HT1080 (cell line): ENCODE measurements around the gene SPRR2B. TPM values are rescaled to one million over a fixed set of nuclear protein-coding genes. Genes with fewer than 3 reads are reported as not detected.
A peak's percentile ranks its signal among the peaks of the same experiment; 100 is the strongest.
"Not testable (repeated sequence)": the region's sequence is repeated elsewhere in the genome, so short reads cannot be mapped to it uniquely, and the experiment has no call there.

Source experiments
- DNase-seq: peaks from one replicate; pipeline ENCODE4 v3.0.0-alpha.2; 2015; ENCODE audit warnings: low read depth
- small RNA-seq: library from RNA; depleted of rRNA; stranded (forward); fragments of <200 nt; gene quantifications from one replicate; pipeline ENCODE3, GENCODE V24; 2014
- total RNA-seq: library from RNA; depleted of rRNA; stranded (reverse); fragments of >200 nt; shearing (Covaris generic); gene quantifications from 2 replicates; pipeline ENCODE4 v1.2.3, GENCODE V29; 2014; rRNA removed

SPRR2B gene
- total RNA-seq, 1 experiment from 2014 or later, result not detected

GRCh38 chr1:153035211-153035610, 36.2 kb downstream of the SPRR2B start:
- DNase-seq, result no peak

DNA sequence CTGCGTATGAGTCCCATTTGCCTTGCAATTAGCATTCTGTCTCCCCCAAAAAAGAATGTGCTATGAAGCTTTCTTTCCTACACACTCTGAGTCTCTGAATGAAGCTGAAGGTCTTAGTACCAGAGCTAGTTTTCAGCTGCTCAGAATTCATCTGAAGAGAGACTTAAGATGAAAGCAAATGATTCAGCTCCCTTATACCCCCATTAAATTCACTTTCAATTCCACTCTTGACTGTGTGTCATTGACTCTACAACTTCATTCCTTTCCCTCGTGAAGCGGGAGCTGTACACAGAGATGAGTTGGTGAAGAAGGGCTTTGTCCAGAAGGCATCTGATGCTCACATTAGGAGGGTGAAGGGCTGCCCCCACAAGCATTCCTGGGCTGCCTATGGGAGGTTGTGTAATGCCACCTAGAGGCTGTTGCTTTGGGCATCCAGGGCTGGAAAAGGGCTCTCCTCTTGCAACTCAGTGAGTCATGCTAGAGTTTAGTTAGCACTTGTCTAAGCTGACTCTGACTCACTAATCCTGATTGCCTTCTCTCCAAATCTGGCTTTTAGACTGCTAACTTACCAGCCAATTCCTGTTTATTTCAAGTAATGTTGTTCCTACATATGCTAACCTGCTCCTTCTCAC, 38.6 kb downstream of the SPRR2B start:
- DNase-seq, result peak; percentile 90

- DNase-seq, result no peak
Observed at GRCh38 chr1:153032073-153032472, 39.3 kb downstream of the SPRR2B start.

GRCh38 chr1:153030895-153031294, 40.5 kb downstream of the SPRR2B start, which contains the start of gene SPRR1B:
TSS of gene SPRR1B (plus strand) at chr1:153031203. CDS start at chr1:153032346, 1,143 bp downstream.
- no peak for DNase-seq

GRCh38 chr1:153028766-153029165, 42.6 kb downstream of the SPRR2B start:
- no peak for DNase-seq

DNA sequence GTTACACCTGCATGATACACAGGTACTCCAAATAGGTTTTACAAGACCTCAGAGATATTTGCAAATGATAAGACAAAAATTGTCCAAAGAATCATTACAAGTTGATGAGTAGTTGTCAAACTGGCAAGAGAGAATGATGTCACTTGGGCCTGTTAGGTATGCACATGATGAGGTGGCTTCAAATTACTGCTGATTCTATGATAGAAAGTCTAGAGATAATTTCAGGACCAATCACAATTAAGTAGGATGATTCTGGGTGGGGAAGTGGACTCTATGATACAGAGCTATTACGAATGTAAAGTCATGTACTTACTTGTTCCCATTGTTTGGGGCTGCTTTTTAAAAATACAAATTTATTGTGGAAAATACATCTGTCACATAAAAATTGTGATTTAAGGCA, 45.6 kb downstream of the SPRR2B start:
- no peak for DNase-seq

- no peak for DNase-seq
Observed at GRCh38 chr1:153024413-153024812, 47.0 kb downstream of the SPRR2B start.

- no peak for DNase-seq
Observed at GRCh38 chr1:153023109-153023508, 48.3 kb downstream of the SPRR2B start.

DNA sequence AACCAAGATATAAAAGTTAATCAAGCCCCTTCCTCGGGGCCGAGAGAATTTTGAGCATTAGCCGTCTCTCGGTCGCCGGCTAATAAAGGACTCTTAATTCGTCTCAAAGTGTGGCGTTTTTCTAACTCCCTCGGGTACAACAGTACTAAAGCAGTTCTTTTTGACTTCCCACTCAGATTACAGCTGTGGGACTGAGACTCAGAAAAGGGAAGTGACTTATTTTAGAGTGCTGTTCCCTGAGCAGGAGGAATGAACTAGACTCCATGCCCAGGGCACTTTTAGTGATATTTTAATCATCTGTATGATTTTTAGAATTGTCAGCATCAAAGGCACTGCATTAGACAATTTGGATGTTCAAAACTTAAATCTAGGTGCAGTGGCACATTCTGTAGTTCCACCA, 49.1 kb downstream of the SPRR2B start:
- not testable (repeated sequence) for DNase-seq

DNA sequence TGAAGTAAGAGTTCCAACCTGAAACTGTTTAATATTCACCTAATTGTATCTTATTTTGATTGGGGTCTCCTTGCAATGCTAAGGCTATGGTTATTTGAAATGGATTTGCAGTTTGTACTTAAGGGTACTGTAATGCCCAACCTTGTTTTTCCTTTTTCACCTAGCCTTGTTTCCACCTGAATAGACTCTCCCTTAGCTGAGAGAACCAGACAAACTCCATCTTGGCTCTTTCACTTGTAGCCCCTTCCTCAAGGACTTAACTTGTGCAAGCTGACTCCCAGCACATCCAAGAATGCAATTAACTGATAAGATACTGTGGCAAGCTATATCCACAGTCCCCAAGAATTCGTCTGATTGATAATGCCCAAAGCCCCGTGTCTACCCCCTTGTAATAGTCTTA, 49.6 kb downstream of the SPRR2B start:
- DNase-seq, result not testable (repeated sequence)

Small RNA genes within 50 kb of the gene (small RNA-seq; reads per million reads assigned to genes)
- gene AL356867.1, result not detected

Other genes starting within 250 kb of the SPRR2B start
- gene LCE1A, start 244.1 kb downstream of the SPRR2B start, total RNA-seq, result not detected in 2 replicates
- not detected in 2 replicates for gene LCE6A, start 228.8 kb downstream of the SPRR2B start, total RNA-seq
- not detected in 2 replicates for gene LCE7A, start 211.6 kb downstream of the SPRR2B start, total RNA-seq
- gene SMCP, start 193.3 kb downstream of the SPRR2B start, total RNA-seq, result not detected in 2 replicates
- 0.26 and 0.33 TPM in 2 replicates for gene IVL, start 163.1 kb downstream of the SPRR2B start, total RNA-seq
- gene SPRR5, start 124.4 kb downstream of the SPRR2B start, total RNA-seq, result not detected in 2 replicates
- not detected in 2 replicates for gene SPRR4, start 101.0 kb downstream of the SPRR2B start, total RNA-seq
- gene SPRR1A, start 87.5 kb downstream of the SPRR2B start, total RNA-seq, result not detected in 2 replicates
- not detected in 2 replicates for gene SPRR3, start 69.9 kb downstream of the SPRR2B start, total RNA-seq
- not detected in 2 replicates for gene SPRR1B, start 40.4 kb downstream of the SPRR2B start, total RNA-seq
- 1.5 TPM in 1 of 2 replicates, not detected in the other for gene SPRR2D, start 30.5 kb downstream of the SPRR2B start, total RNA-seq
- not detected in 2 replicates for gene SPRR2A, start 14.1 kb downstream of the SPRR2B start, total RNA-seq
- gene SPRR2E, start 22.9 kb upstream of the SPRR2B start, total RNA-seq, result not detected in 2 replicates
- not detected in 2 replicates for gene SPRR2F, start 41.9 kb upstream of the SPRR2B start, total RNA-seq
- not detected in 2 replicates for gene SPRR2G, start 79.3 kb upstream of the SPRR2B start, total RNA-seq
- gene LELP1, start 131.8 kb upstream of the SPRR2B start, total RNA-seq, result not detected in 2 replicates
- gene PRR9, start 146.0 kb upstream of the SPRR2B start, total RNA-seq, result 1.3 and 2.0 TPM in 2 replicates
- gene LORICRIN, start 188.1 kb upstream of the SPRR2B start, total RNA-seq, result not detected in 2 replicates
- not detected in 2 replicates for gene PGLYRP3, start 241.3 kb upstream of the SPRR2B start, total RNA-seq